Activated CD4-positive, alpha-beta T cell treated with anti-CD3 and anti-CD28 coated beads for 48 hours (primary cell): ENCODE measurements around the gene OR4F6.

Experiments used
- DNase-seq: peaks from one replicate; pipeline ENCODE4 v3.0.0-alpha.2; 2020

The OR4F6 gene

DNA sequence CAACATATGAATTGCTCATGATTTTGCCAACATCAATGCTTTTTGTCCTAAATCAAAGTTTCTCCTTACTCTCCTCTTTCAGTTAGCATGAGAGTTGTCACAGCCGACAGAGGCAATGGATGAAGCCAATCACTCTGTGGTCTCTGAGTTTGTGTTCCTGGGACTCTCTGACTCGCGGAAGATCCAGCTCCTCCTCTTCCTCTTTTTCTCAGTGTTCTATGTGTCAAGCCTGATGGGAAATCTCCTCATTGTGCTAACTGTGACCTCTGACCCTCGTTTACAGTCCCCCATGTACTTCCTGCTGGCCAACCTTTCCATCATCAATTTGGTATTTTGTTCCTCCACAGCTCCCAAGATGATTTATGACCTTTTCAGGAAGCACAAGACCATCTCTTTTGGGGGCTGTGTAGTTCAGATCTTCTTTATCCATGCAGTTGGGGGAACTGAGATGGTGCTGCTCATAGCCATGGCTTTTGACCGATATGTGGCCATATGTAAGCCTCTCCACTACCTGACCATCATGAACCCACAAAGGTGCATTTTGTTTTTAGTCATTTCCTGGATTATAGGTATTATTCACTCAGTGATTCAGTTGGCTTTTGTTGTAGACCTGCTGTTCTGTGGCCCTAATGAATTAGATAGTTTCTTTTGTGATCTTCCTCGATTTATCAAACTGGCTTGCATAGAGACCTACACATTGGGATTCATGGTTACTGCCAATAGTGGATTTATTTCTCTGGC lies 2.5 kb downstream of the OR4F6 start:
- no peak for DNase-seq

- no peak for DNase-seq
Measured at GRCh38 chr15:101807345-101807945, 4.1 kb downstream of the OR4F6 start.

DNA sequence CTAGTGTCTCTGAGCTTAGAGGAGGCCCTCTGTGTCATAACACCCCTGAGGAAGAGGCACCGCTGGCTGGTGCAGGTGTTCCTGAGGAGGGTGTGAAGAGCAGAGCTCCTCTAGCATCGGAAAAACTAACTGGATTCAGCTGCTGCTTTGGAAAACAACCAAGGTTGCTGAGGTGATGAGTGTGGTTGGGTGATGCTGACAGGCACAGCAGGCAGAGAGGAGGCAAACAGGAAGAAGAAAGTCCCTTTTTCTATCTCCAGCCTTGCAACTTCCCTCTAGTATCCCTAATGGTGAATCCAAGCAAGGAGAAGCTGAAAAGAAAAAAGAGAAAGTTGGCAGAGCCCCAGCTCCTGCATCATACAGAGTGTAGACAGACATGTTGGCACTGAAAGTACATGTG lies 4.9 kb downstream of the OR4F6 start:
- DNase-seq: no peak

GRCh38 chr15:101810456-101810855 lies 7.1 kb downstream of the OR4F6 start:
- no peak for DNase-seq

GRCh38 chr15:101810876-101811275 lies 7.6 kb downstream of the OR4F6 start:
- no peak for DNase-seq

GRCh38 chr15:101811902-101812301 lies 8.6 kb downstream of the OR4F6 start, which contains the start of gene OR4F15:
OR4F15 (plus strand) TSS chr15:101812202; CDS start chr15:101818187, 5,985 bp downstream.
- DNase-seq: no peak

DNA sequence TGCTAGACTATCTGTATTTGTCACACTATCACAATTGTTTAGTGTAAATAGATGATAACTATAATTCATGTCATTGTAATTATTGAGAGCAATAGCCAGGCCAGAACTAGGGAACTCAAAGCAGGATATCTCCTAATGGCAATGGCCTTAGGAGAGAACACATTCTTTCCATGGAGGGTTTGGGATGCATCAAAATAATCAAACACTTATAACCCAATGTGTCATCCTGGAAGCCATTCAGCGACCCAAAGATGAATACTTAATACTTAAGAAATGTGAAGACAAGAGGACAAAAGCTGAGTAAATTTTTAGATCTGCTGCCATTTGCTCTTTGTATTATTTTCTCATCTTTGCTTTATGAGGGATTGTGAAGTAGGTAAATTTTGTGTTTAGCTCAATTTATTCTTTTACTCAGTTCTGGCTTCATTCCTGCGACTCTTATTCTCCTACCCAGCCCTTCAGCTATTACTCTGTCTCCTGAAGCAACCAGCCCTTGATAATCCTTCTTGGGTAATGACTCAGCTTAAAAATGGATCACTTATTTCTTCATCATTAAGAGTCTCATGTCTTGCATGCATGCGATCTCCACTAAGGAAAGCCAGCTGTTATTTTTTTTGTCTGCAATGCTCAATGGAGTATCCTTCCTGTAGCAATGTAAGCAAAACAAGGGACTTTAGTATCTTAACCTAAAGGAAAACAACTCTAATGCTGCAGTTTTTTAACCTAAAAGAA lies 10.7 kb downstream of the OR4F6 start:
- DNase-seq: no peak

DNA sequence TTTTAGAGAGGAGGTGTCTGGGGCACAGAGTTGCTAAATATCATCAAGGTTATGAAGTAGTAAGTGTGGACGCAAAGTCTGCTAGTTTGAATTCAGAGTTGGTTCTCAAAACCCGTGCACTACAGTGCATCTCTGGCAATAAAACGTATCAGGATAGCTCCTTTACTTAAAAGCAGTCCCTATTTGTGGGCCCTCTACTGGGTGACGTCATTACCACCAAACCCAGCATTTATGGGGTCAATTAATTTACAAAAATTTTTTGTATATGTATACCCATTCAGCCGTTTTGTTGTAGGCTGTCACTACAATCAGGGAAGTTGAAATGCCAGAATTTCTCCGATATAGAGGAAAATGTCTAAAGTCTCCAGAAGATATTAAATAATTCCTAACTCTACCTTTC lies 17.5 kb downstream of the OR4F6 start:
- DNase-seq: no peak

- no peak for DNase-seq
Measured at GRCh38 chr15:101827257-101827656, 23.9 kb downstream of the OR4F6 start.

DNA sequence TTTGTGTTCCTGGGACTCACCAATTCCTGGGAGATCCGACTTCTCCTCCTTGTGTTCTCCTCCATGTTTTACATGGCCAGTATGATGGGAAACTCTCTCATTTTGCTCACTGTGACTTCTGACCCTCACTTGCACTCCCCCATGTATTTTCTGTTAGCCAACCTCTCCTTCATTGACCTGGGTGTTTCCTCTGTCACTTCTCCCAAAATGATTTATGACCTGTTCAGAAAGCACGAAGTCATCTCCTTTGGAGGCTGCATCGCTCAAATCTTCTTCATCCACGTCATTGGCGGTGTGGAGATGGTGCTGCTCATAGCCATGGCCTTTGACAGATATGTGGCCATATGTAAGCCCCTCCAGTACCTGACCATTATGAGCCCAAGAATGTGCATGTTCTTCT lies 25.5 kb downstream of the OR4F6 start:
- DNase-seq: no peak

GRCh38 chr15:101841656-101842055 lies 38.3 kb downstream of the OR4F6 start:
- no peak for DNase-seq

DNA sequence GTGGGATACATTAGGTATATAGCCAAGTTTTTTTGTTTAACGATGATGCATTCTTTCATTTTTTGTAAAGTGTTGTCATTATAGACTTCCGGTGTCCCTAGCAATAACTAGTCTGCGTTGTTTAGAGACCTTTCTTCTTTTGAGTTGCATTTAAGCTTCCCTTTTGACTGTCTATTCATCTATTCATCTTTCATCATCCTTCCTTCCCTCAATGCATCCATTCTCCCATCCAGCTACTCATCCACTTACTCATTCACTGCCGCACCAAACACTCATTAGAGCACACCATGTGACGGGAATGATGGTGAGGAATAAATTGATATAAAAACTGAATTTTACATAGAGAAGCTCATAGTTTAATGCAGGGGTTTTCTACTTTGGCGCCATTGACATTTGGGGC lies 41.6 kb downstream of the OR4F6 start:
- no peak for DNase-seq

- no peak for DNase-seq
Measured at GRCh38 chr15:101852356-101852755, 49.0 kb downstream of the OR4F6 start.
